H9 (cell line): ENCODE data around the gene SNX14. TPM values are rescaled to one million over a fixed set of nuclear protein-coding genes. Genes with fewer than 3 reads are reported as not detected.

Experiments
- DNase-seq: peaks from one replicate; pipeline ENCODE4 v3.0.0-alpha.2; 2017
- H2AFZ ChIP-seq: one replicate; pipeline ENCODE4 v1.6.1; 2013; ENCODE audit warnings: mild to moderate bottlenecking, low read length, control low read depth, moderate library complexity
- H2AK5ac ChIP-seq: 2 replicates; pipeline ENCODE4 v1.6.1; 2013; ENCODE audit warnings: low read length, control low read depth, mixed read lengths; ENCODE audit not compliant: insufficient read length
- H2BK120ac ChIP-seq: one replicate; pipeline ENCODE4 v1.6.1; 2013; ENCODE audit warnings: low read depth, mild to moderate bottlenecking, low read length, control low read depth, inconsistent platforms; ENCODE audit not compliant: poor library complexity, severe bottlenecking
- H2BK12ac ChIP-seq: 2 replicates; pipeline ENCODE4 v1.6.1; 2013; ENCODE audit warnings: low read length, control low read depth, mixed read lengths, low read depth; ENCODE audit not compliant: insufficient read length
- H2BK15ac ChIP-seq: 2 replicates; pipeline ENCODE4 v1.6.1; 2013; ENCODE audit warnings: low read depth, low read length, control low read depth
- H2BK20ac ChIP-seq: one replicate; pipeline ENCODE4 v1.6.1; 2013; ENCODE audit warnings: low read depth, mild to moderate bottlenecking, low read length, control low read depth, inconsistent platforms; ENCODE audit not compliant: poor library complexity, severe bottlenecking
- H2BK5ac ChIP-seq: 2 replicates; pipeline ENCODE4 v1.6.1; 2013; ENCODE audit warnings: low read length, control low read depth, mixed read lengths; ENCODE audit not compliant: insufficient read length
- H3K14ac ChIP-seq: 2 replicates; pipeline ENCODE4 v1.6.1; 2013; ENCODE audit warnings: low read length, control low read depth; ENCODE audit not compliant: insufficient read depth
- H3K18ac ChIP-seq: 2 replicates; pipeline ENCODE4 v1.6.1; 2013; ENCODE audit warnings: low read depth, mild to moderate bottlenecking, mixed read lengths, low read length, control low read depth; ENCODE audit not compliant: insufficient read length
- H3K23ac ChIP-seq: 2 replicates; pipeline ENCODE4 v1.6.1; 2013; ENCODE audit warnings: low read length, control low read depth, mixed read lengths, low read depth; ENCODE audit not compliant: insufficient read length
- H3K23me2 ChIP-seq: 2 replicates; pipeline ENCODE4 v1.6.1; 2013; ENCODE audit warnings: low read depth, mild to moderate bottlenecking, mixed read lengths, low read length, control low read depth; ENCODE audit not compliant: insufficient read length, poor library complexity, severe bottlenecking
- H3K27ac ChIP-seq: 2 replicates; pipeline ENCODE4 v1.5.1; 2013; ENCODE audit warnings: low read length, control low read depth, mixed read lengths, low read depth; ENCODE audit not compliant: insufficient read length
- H3K27me3 ChIP-seq: 2 replicates; pipeline ENCODE4 v1.6.1; 2013; ENCODE audit warnings: low read length, control low read depth, inconsistent platforms; ENCODE audit not compliant: insufficient read depth
- H3K4ac ChIP-seq: 2 replicates; pipeline ENCODE4 v1.6.1; 2013; ENCODE audit warnings: low read depth, mild to moderate bottlenecking, control low read depth, inconsistent platforms, low read length, moderate library complexity
- H3K4me1 ChIP-seq: 2 replicates; pipeline ENCODE4 v1.6.1; 2013; ENCODE audit warnings: low read length, control low read depth, inconsistent platforms; ENCODE audit not compliant: insufficient read depth
- H3K4me2 ChIP-seq: 2 replicates; pipeline ENCODE4 v1.6.1; 2013; ENCODE audit warnings: low read length, control low read depth, mixed read lengths; ENCODE audit not compliant: insufficient read length, insufficient read depth
- H3K56ac ChIP-seq: 2 replicates; pipeline ENCODE4 v1.6.1; 2013; ENCODE audit warnings: low read depth, mild to moderate bottlenecking, mixed read lengths, low read length, control low read depth; ENCODE audit not compliant: insufficient read length
- H3K79me1 ChIP-seq: 2 replicates; pipeline ENCODE4 v1.6.1; 2013; ENCODE audit warnings: low read depth, mild to moderate bottlenecking, moderate library complexity, low read length, control low read depth, inconsistent platforms; ENCODE audit not compliant: insufficient read depth, poor library complexity, severe bottlenecking
- H3K79me2 ChIP-seq: 2 replicates; pipeline ENCODE4 v1.6.1; 2013; ENCODE audit warnings: low read length, control low read depth, inconsistent platforms; ENCODE audit not compliant: insufficient read depth
- H3K9ac ChIP-seq: 2 replicates; pipeline ENCODE4 v1.6.1; 2013; ENCODE audit warnings: low read length, control low read depth, mixed read lengths; ENCODE audit not compliant: insufficient read length; ENCODE audit errors: extremely low read depth
- H3K9me3 ChIP-seq: one replicate; pipeline ENCODE4 v1.6.1; 2013; ENCODE audit warnings: low read depth, low read length, inconsistent platforms; ENCODE audit not compliant: control insufficient read depth
- H3T11ph ChIP-seq: one replicate; pipeline ENCODE4 v1.6.1; 2013; ENCODE audit warnings: mild to moderate bottlenecking, low read length, control low read depth, inconsistent platforms
- H4K20me1 ChIP-seq: one replicate; pipeline ENCODE4 v1.6.1; 2013; ENCODE audit not compliant: control insufficient read depth, insufficient read length, insufficient read depth
- H4K5ac ChIP-seq: 2 replicates; pipeline ENCODE4 v1.6.1; 2013; ENCODE audit warnings: low read depth, mild to moderate bottlenecking, mixed read lengths, low read length, control low read depth; ENCODE audit not compliant: insufficient read length
- H4K8ac ChIP-seq: replicated peaks from 2 replicates; pipeline ENCODE4 v1.6.1; 2013; ENCODE audit warnings: low read length, control low read depth, mixed read lengths, low read depth; ENCODE audit not compliant: insufficient read length
- H4K91ac ChIP-seq: 2 replicates; pipeline ENCODE4 v1.6.1; 2013; ENCODE audit warnings: low read depth, mild to moderate bottlenecking, moderate library complexity, mixed read lengths, low read length, control low read depth; ENCODE audit not compliant: insufficient read length
- H3K27ac Mint-ChIP-seq, 3 experiments: 2 replicates in 2 of 3; 3 replicates in 1 of 3; pipeline ENCODE4 v1.8.0; 2020 to 2021; ENCODE audit warnings: mixed read lengths in 3 of 3, mild to moderate bottlenecking in 1 of 3, moderate library complexity in 1 of 3
- H3K27me3 Mint-ChIP-seq: 2 replicates; pipeline ENCODE4 v1.8.0; 2021; ENCODE audit warnings: low read depth, mild to moderate bottlenecking, moderate library complexity, mixed read lengths
- H3K36me3 Mint-ChIP-seq, 3 experiments: 2 replicates in 2 of 3; 3 replicates in 1 of 3; pipeline ENCODE4 v1.8.0; 2020 to 2021; ENCODE audit warnings: low read depth in 3 of 3, mixed read lengths in 3 of 3; ENCODE audit not compliant: insufficient read depth in 1 of 3
- H3K4me1 Mint-ChIP-seq, 2 experiments: 2 replicates each; pipeline ENCODE4 v1.8.0; 2020; ENCODE audit warnings: mixed read lengths in 2 of 2
- H3K4me3 Mint-ChIP-seq, 2 experiments: 2 replicates in 1 of 2; 3 replicates in 1 of 2; pipeline ENCODE4 v1.8.0; 2020 to 2021; ENCODE audit warnings: mild to moderate bottlenecking in 2 of 2, mixed read lengths in 2 of 2, moderate library complexity in 1 of 2
- H3K9me3 Mint-ChIP-seq, 2 experiments: 2 replicates in 1 of 2; 3 replicates in 1 of 2; pipeline ENCODE4 v1.8.0; 2020; ENCODE audit warnings: mild to moderate bottlenecking in 2 of 2, mixed read lengths in 2 of 2, moderate library complexity in 1 of 2
- CTCF ChIP-seq: fragments of 200-600 bp; sonication (generic); conservative IDR thresholded peaks from 3 replicates; pipeline ENCODE4 v1.8.0; 2021; ENCODE audit warnings: antibody characterized with exemption, mild to moderate bottlenecking
- total RNA-seq: library from RNA; stranded (reverse); gene quantifications from 2 replicates; pipeline ENCODE4 v1.2.1, GENCODE V29; 2021

Gene SNX14
- total RNA-seq, 1 experiment from 2014 or later, result 33.0 TPM

- Histone ChIP-seq H3K23me2 (no peaks in the 10 kb centered on the region), H3K79me1 (no peaks in the 10 kb centered on the region)
- no peak overlapping the region for H3K4me3 Mint-ChIP-seq
Observed at GRCh38 chr6:85468326-85468725, 125.3 kb downstream of the SNX14 start.

More at GRCh38 chr6:85468326-85468725, 125.3 kb downstream of the SNX14 start:
- H3K27ac Mint-ChIP-seq, result peak overlapping the region in 1 of 3 experiments; percentile 83; a peak in 1 of 7 replicates
- no peak overlapping the region for H3K9ac ChIP-seq
- no peak overlapping the region for H3K56ac ChIP-seq
- no peaks in the 10 kb centered on the region; a peak in 1 of 4 replicates for H3K4me1 Mint-ChIP-seq
- no peak overlapping the region for H3K23ac ChIP-seq
- H4K20me1 ChIP-seq, result no peaks in the 10 kb centered on the region
- no peak overlapping the region for H4K8ac ChIP-seq
- no peak overlapping the region for H4K5ac ChIP-seq
- H3K9me3 Mint-ChIP-seq, result no peaks in the 10 kb centered on the region
- DNase-seq, result peak; percentile 10
- no peak overlapping the region for H4K91ac ChIP-seq
- H3T11ph ChIP-seq, result no peak overlapping the region
- H2BK12ac ChIP-seq, result no peak overlapping the region
- H2BK20ac ChIP-seq, result no peak overlapping the region
- no peak overlapping the region for H2AFZ ChIP-seq
- no peak overlapping the region for H2BK120ac ChIP-seq
- H3K36me3 Mint-ChIP-seq, result no peaks in the 10 kb centered on the region
- H3K4me1 ChIP-seq, result no peaks in the 10 kb centered on the region
- TF ChIP-seq CTCF, result no peak
- no peaks in the 10 kb centered on the region for H3K9me3 ChIP-seq
- no peak overlapping the region for H2BK5ac ChIP-seq
- H3K4me2 ChIP-seq, result no peak overlapping the region
- H2AK5ac ChIP-seq, result no peak overlapping the region
- no peak overlapping the region for H3K4ac ChIP-seq
- H3K27me3 ChIP-seq, result no peaks in the 10 kb centered on the region
- H3K14ac ChIP-seq, result no peak overlapping the region
- H2BK15ac ChIP-seq, result no peak overlapping the region
- H3K79me2 ChIP-seq, result no peaks in the 10 kb centered on the region
- H3K27ac ChIP-seq, result no peak overlapping the region
- no peaks in the 10 kb centered on the region for H3K27me3 Mint-ChIP-seq
- H3K18ac ChIP-seq, result no peak overlapping the region
